Measurements from ENCODE around the gene AOC1.

- TF ChIP-seq CTCF (IDR thresholded peaks at IDR 0.05) (no peak), ZFX (IDR thresholded peaks at IDR 0.05; ENCODE audit: borderline replicate concordance) (no peak)
Observed at GRCh38 chr7:150803161-150803860, 49.0 kb upstream of the AOC1 start.

Measured in 22Rv1 (cell line).